Testis (tissue), 3 donors: ENCODE measurements around the gene INPP5A. TPM values are rescaled to one million over a fixed set of nuclear protein-coding genes. Genes with fewer than 3 reads are reported as not detected.

Experiments
- DNase-seq: peaks from one replicate; pipeline ENCODE4 v3.0.0-alpha.2; 2019
- H3K27ac ChIP-seq, 2 donors: fragments of 200-600 bp; sonication (generic); one replicate each; pipeline ENCODE4 v1.5.1; 2019
- H3K27me3 ChIP-seq: fragments of 200-600 bp; sonication (generic); one replicate; pipeline ENCODE4 v1.5.1; 2019
- H3K36me3 ChIP-seq: fragments of 200-600 bp; sonication (generic); one replicate; pipeline ENCODE4 v1.5.1; 2017; ENCODE audit warnings: low read depth; ENCODE audit errors: missing control alignments
- H3K4me1 ChIP-seq: fragments of 200-600 bp; sonication (generic); one replicate; pipeline ENCODE4 v1.5.1; 2019
- H3K4me3 ChIP-seq, 2 donors: fragments of 200-600 bp; sonication (generic); one replicate each; pipeline ENCODE4 v1.5.1; 2017 to 2019
- H3K9me3 ChIP-seq: fragments of 200-600 bp; sonication (generic); one replicate; pipeline ENCODE4 v1.5.1; 2017
- CTCF ChIP-seq, 3 experiments: fragments of 450-650 bp in 2 of 3; fragments of 200-600 bp in 1 of 3; sonication (generic) in 1 of 3; IDR thresholded peaks; one replicate each; pipeline ENCODE4 v1.5.1; 2016 to 2019; ENCODE audit warnings: antibody characterized with exemption in 3 of 3, mild to moderate bottlenecking in 2 of 3, moderate library complexity in 1 of 3
- POLR2A ChIP-seq: fragments of 450-650 bp; IDR thresholded peaks from one replicate; pipeline ENCODE4 v1.6.1; 2017; ENCODE audit warnings: antibody characterized with exemption, mild to moderate bottlenecking, moderate library complexity
- WGBS, 2 donors: methylation state at CpG; one replicate each; pipeline ENCODE4 v1.1.5; 2018; 5-methylcytosine and 5-hydroxymethylcytosine counted together
- intact Hi-C: fragments of 100-400 bp; cut with DNase I; formaldehyde crosslinking; loops from one replicate; pipeline ENCODE4 v1.15.1; 2023; ENCODE audit warnings: low total_unique reads
- polyA plus RNA-seq: library from polyadenylated mRNA; stranded (reverse); fragments of 350-450 nt; fragmentation: Illumina TruSeq; extraction: RNeasy Lipid Tissue Mini Kit (QIAGEN cat#74804); gene quantifications from one replicate; pipeline ENCODE4 v1.2.3, GENCODE V29; 2014; ENCODE audit warnings: low read depth, low replicate concordance; ENCODE audit not compliant: insufficient read depth
- total RNA-seq, 2 donors: library from RNA; depleted of rRNA; stranded (reverse); fragments of >200 nt; gene quantifications; one replicate each; pipeline ENCODE4 v1.2.3, GENCODE V29; 2016

INPP5A gene
- total and polyA plus RNA-seq, 3 donors from 2014 or later: 54.1 to 103 (median 73.0) TPM

GRCh38 chr10:132534391-132535064, 3.1 kb upstream of the INPP5A start:
- 81 to 84% methylated on average over 8 of the region's 8 CpGs for WGBS, 2 donors
- no peaks in the 10 kb centered on the region for H3K36me3 ChIP-seq
- H3K4me3 ChIP-seq: no peak overlapping the region
- no peak for DNase-seq
- TF ChIP-seq CTCF (IDR thresholded peaks at IDR 0.05) (no peak), POLR2A (no peak)
- no peak overlapping the region for H3K27ac ChIP-seq
- no peaks in the 10 kb centered on the region for H3K9me3 ChIP-seq
- peaks cover 12% of the 10 kb centered on the region for H3K4me1 ChIP-seq
- H3K27me3 ChIP-seq: no peaks in the 10 kb centered on the region
- intact Hi-C loops: loop anchor here (10.0 kb wide), 1 partner anchor 70 kb away; no protein-coding TSS in a partner anchor

GRCh38 chr10:132535065-132535651, 2.4 kb upstream of the INPP5A start:
- H3K27me3 ChIP-seq: no peaks in the 10 kb centered on the region
- H3K4me1 ChIP-seq: peaks cover 18% of the 10 kb centered on the region
- TF ChIP-seq POLR2A (no peak), CTCF (IDR thresholded peaks at IDR 0.05) (no peak)
- no peak for DNase-seq
- H3K4me3 ChIP-seq: no peak overlapping the region
- H3K27ac ChIP-seq: no peak overlapping the region
- intact Hi-C loops: loop anchor here (10.0 kb wide), 1 partner anchor 70 kb away; no protein-coding TSS in a partner anchor
- 81 to 87% methylated on average over 18 of the region's 18 CpGs for WGBS, 2 donors
- H3K36me3 ChIP-seq: no peaks in the 10 kb centered on the region
- no peaks in the 10 kb centered on the region for H3K9me3 ChIP-seq

- intact Hi-C loops: loop anchor here (10.0 kb wide), 1 partner anchor 72 kb away; no protein-coding TSS in a partner anchor
- H3K36me3 ChIP-seq: no peaks in the 10 kb centered on the region
- H3K9me3 ChIP-seq: no peaks in the 10 kb centered on the region
- H3K27ac ChIP-seq: peak overlapping the region; percentile 75 to 91
- H3K4me3 ChIP-seq: peak overlapping the region; percentile 80 to 81
- H3K27me3 ChIP-seq: no peaks in the 10 kb centered on the region
- DNase-seq: no peak
- H3K4me1 ChIP-seq: peaks cover 29% of the 10 kb centered on the region
- WGBS, 2 donors: 31 to 37% methylated on average over 15 to 21 of the region's 21 CpGs
- TF ChIP-seq POLR2A: no peak
- TF ChIP-seq CTCF (IDR thresholded peaks at IDR 0.05): no peak
These were observed 1.2 kb upstream of the INPP5A start for GRCh38 chr10:132536241-132536876.

- DNase-seq: peak; percentile 100
- H3K9me3 ChIP-seq: no peaks in the 10 kb centered on the region
- intact Hi-C loops: loop anchor here (10.0 kb wide), 1 partner anchor 72 kb away; no protein-coding TSS in a partner anchor
- TF ChIP-seq CTCF (IDR thresholded peaks at IDR 0.05) (peak; percentile 19 to 63 (median 47)), POLR2A (no peak)
- peak overlapping the region; percentile 80 to 81 for H3K4me3 ChIP-seq
- peaks cover 32% of the 10 kb centered on the region for H3K4me1 ChIP-seq
- H3K27ac ChIP-seq: peak overlapping the region; percentile 75 to 91
- no peaks in the 10 kb centered on the region for H3K36me3 ChIP-seq
- no peaks in the 10 kb centered on the region for H3K27me3 ChIP-seq
- 0% methylated on average over 14 to 63 of the region's 102 CpGs for WGBS, 2 donors
These were observed 507 bp upstream of the INPP5A start for GRCh38 chr10:132536877-132537683.
